ENCODE data around the gene ANAPC13.

Gene ANAPC13

DNA sequence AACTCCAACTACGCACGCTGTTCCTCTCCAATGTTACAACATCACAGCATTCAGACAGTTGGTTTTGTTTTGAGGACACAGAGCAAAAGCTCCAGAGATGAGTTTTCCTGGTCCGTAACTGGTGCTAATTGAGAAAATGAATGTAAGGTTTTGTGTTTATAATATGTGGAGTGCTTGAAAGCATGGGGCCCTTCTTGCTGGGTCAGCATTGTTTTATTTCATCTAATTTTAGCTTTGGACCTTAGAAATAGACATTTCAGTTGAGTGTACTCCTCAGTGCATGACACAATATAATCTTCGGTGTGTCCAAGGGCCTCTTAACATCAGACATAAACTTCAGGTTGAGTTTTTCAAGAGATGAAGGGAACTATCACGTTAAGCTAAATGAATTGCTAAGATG is 37.1 kb downstream of the ANAPC13 start:
- no peak for DNase-seq

- DNase-seq, result no peak
These were observed 38.4 kb downstream of the ANAPC13 start for GRCh38 chr3:134447351-134447750.

DNA sequence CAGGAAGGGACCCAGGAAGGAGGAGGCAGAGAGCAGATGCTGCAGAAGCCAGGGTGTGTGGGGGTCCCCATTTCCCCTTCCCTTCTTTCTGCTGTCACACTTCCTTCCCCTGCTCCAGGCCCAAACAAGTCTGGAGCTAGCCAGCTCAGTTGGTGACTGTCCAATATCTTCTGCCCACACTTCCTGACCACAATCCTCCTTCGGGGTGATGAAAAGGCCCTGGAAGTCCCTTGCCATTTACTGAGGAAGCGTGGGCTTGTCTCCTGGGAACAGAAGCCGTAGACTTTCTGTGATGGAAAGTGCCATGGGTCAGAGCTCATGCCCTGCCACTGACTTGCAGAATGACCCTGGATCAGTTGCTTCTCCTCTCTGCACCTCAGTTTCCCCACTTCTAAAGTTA is 39.0 kb downstream of the ANAPC13 start:
- no peak for DNase-seq

GRCh38 chr3:134445636-134446035 is 40.1 kb downstream of the ANAPC13 start:
- peak; percentile 5 for DNase-seq

DNA sequence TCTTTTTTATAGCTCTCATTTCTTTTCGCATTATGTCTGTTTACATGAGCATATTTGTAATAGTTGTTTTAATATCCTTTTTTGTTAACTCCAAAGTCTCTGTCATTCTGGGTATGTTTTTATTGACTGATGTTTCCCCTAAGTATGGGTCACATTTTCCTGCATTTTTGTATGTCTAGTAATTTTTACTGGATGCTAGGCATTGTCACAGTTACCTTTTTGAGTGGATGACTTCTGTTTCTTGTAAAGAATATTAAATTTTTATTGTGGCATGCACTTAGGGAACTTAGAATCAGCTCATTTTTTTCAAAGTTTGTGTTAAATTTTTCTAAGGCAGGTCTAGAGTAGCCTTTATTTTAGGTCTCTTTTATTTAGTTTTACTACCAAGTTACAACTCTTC is 40.7 kb downstream of the ANAPC13 start:
- no peak for DNase-seq

DNA sequence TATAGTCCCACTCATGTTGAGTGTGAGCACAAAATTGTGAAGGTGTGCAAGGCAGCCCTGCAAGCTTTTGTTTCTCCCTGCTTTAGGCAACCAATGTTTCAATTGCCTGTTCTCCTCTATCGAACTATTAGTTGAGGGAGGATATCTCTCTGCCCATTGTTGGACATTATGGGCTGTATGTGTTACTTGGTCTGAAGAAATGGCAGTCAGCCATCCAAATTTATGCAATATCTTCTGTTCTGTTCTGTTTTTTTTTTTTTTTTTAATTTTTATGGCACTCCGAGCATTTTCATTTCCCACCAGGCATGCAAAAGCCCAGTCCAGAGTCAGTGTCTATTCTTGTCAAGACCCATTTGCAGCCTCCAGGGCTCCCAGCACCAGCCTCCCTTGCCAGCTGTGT is 44.0 kb downstream of the ANAPC13 start:
- DNase-seq, result no peak

GRCh38 chr3:134441321-134441720 is 44.5 kb downstream of the ANAPC13 start:
- no peak for DNase-seq

DNA sequence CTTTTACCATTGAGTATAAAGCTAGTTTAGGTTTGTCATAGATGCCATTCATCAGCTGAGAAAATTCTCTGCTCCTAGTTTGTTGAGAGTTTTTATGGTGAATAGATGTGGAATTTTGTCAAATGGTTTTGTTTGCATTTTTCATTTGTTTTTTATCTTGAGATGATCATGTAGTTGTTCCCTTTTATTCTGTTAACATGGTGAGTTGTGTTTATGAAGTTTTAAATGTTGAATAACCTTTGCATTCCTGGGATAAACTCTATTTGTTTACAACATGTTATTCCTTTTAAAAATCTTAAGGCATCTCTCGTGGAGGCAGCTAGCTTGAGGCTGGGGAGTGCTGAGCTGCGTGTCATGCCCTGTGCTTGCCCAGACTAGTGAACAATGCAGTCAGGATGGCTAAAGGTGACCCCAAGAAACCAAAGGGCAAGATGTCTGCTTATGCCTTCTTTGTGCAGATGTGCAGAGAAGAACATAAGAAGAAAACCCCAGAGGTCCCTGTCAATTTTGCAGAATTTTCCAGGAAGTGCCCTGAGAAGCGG is 48.5 kb downstream of the ANAPC13 start:
- DNase-seq, result no peak

DNA sequence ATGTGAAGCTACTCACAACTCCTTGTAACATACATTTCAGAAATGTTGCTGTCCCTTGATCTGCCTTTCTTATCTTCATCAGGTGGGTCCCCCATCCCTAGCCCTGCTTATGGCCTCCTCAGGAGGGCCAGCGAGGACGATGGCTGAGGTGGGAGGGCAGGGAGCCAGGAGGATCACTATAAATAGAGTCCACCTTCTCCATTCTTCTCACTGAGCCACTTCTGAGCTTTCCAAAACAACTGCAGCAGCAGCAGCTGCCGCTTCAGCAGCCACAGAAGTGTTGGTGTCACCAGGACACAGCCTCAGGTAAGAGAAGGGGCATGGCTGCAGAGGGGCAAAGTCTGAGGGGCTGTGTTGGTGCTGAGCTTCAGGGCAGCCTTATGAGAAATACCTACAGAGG is 53.5 kb downstream of the ANAPC13 start:
- no peak for DNase-seq

- DNase-seq, result no peak
These were observed 54.8 kb downstream of the ANAPC13 start for GRCh38 chr3:134430950-134431445.

- DNase-seq, result no peak
These were observed 55.6 kb downstream of the ANAPC13 start for GRCh38 chr3:134430174-134430573.

DNA sequence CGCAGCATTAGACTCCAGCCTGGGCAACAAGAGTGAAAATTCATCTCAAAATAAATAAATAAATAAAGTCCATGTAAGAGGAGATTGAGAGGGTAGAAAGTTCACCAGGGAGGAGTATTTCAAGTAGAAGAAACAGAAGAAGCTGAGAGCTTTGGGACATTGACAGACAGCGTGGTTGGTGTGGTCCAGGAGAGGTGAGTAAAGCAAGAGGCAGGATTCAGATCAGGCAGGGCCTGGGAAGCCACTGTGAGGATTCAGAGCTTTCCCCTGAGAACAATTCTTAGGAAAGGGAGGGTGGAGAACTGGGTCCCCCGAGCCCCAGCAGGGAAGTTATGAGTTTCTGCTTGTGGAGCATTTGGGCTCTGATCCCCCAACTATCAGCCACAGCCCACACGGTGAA is 57.4 kb downstream of the ANAPC13 start:
- no peak for DNase-seq
